Skin epidermis (tissue), 12 donors: ENCODE results near the gene FBXL17.
"Not testable (repeated sequence)": the region's sequence is repeated elsewhere in the genome, so short reads cannot be mapped to it uniquely, and the experiment has no call there.

Experiments
- H3K27ac ChIP-seq, 21 experiments: fragments of 200-600 bp; sonication (generic) in 11 of 21; one replicate each; pipeline ENCODE4 v1.5.0; 2020; ENCODE audit warnings: mild to moderate bottlenecking in 3 of 21, inconsistent platforms in 2 of 21, moderate library complexity in 2 of 21
- H3K4me3 ChIP-seq, 7 experiments: fragments of 200-600 bp; sonication (generic) in 2 of 7; one replicate each; pipeline ENCODE4 v1.5.0; 2020; ENCODE audit warnings: inconsistent platforms in 2 of 7, mild to moderate bottlenecking in 2 of 7, moderate library complexity in 1 of 7

The FBXL17 gene

GRCh38 chr5:108324886-108325285 is 57.0 kb downstream of the FBXL17 start:
- no peak overlapping the region for H3K4me3 ChIP-seq
- H3K27ac ChIP-seq = no peak overlapping the region

- no peak overlapping the region for H3K27ac ChIP-seq
Measured at GRCh38 chr5:108321341-108321740, 60.6 kb downstream of the FBXL17 start.

GRCh38 chr5:108320231-108320630 is 61.7 kb downstream of the FBXL17 start:
- H3K4me3 ChIP-seq = no peak overlapping the region
- no peak overlapping the region for H3K27ac ChIP-seq

More at GRCh38 chr5:108321341-108321740, 60.6 kb downstream of the FBXL17 start:
- no peak overlapping the region for H3K4me3 ChIP-seq

GRCh38 chr5:108315829-108316228 is 66.1 kb downstream of the FBXL17 start:
- H3K4me3 ChIP-seq = no peak overlapping the region
- H3K27ac ChIP-seq = no peak overlapping the region

GRCh38 chr5:108312258-108312657 is 69.6 kb downstream of the FBXL17 start:
- Histone ChIP-seq H3K27ac (no peak overlapping the region), H3K4me3 (no peak overlapping the region)

GRCh38 chr5:108311682-108312081 is 70.2 kb downstream of the FBXL17 start:
- no peak overlapping the region for H3K4me3 ChIP-seq
- no peak overlapping the region for H3K27ac ChIP-seq

GRCh38 chr5:108303611-108304010 is 78.3 kb downstream of the FBXL17 start:
- Histone ChIP-seq H3K4me3 (no peak overlapping the region), H3K27ac (no peak overlapping the region)

- H3K27ac ChIP-seq = no peak overlapping the region
- no peak overlapping the region for H3K4me3 ChIP-seq
Measured at GRCh38 chr5:108303086-108303485, 78.8 kb downstream of the FBXL17 start.

GRCh38 chr5:108297042-108297601 is 84.8 kb downstream of the FBXL17 start:
- Histone ChIP-seq H3K27ac (no peak overlapping the region), H3K4me3 (no peak overlapping the region)

- Histone ChIP-seq H3K27ac (peak overlapping the region in 2 of 21 experiments; percentile 29 to 49), H3K4me3 (no peak overlapping the region)
Measured at GRCh38 chr5:108295578-108296368, 86.1 kb downstream of the FBXL17 start.

GRCh38 chr5:108280960-108281569 is 100.8 kb downstream of the FBXL17 start:
- H3K4me3 ChIP-seq = no peak overlapping the region
- H3K27ac ChIP-seq = no peak overlapping the region

- Histone ChIP-seq H3K27ac (no peak overlapping the region), H3K4me3 (no peak overlapping the region)
Measured at GRCh38 chr5:108280248-108280647, 101.7 kb downstream of the FBXL17 start.

- no peak overlapping the region for H3K27ac ChIP-seq
- H3K4me3 ChIP-seq = no peak overlapping the region
Measured at GRCh38 chr5:108278285-108279240, 103.3 kb downstream of the FBXL17 start.

- Histone ChIP-seq H3K4me3 (no peak overlapping the region), H3K27ac (no peak overlapping the region)
Measured at GRCh38 chr5:108276187-108277050, 105.5 kb downstream of the FBXL17 start.

GRCh38 chr5:108274080-108274479 is 107.8 kb downstream of the FBXL17 start:
- H3K27ac ChIP-seq, H3K4me3 ChIP-seq: not testable (repeated sequence)

GRCh38 chr5:108271127-108271526 is 110.8 kb downstream of the FBXL17 start:
- no peak overlapping the region for H3K27ac ChIP-seq
- H3K4me3 ChIP-seq = no peak overlapping the region

GRCh38 chr5:108266242-108266641 is 115.7 kb downstream of the FBXL17 start:
- H3K27ac ChIP-seq = no peak overlapping the region
- no peak overlapping the region for H3K4me3 ChIP-seq

- Histone ChIP-seq H3K4me3 (no peak overlapping the region), H3K27ac (no peak overlapping the region)
Measured at GRCh38 chr5:108264533-108264932, 117.4 kb downstream of the FBXL17 start.

- Histone ChIP-seq H3K27ac (no peak overlapping the region), H3K4me3 (no peak overlapping the region)
Measured at GRCh38 chr5:108263338-108263737, 118.6 kb downstream of the FBXL17 start.
